HG03135 (cell line): ENCODE measurements around the gene ACAD11.

Source experiments
- ATAC-seq: cut with Tn5 transposase; IDR thresholded peaks from one replicate; pipeline ENCODE4 v1.9.1; 2021; ENCODE audit warnings: mild to moderate bottlenecking, moderate library complexity; ENCODE audit not compliant: unreplicated experiment

Gene ACAD11

GRCh38 chr3:132659365-132660051 is at the start of gene ACAD11:
Gene ACAD11, minus strand, starts transcription at chr3:132659809. Its CDS starts 58 bp downstream, at chr3:132659751.
- peak; percentile 52 for ATAC-seq

GRCh38 chr3:132703733-132704132 is 44.1 kb upstream of the ACAD11 start:
- ATAC-seq: no peak

- ATAC-seq: no peak
Measured at GRCh38 chr3:132695422-132695821, 35.8 kb upstream of the ACAD11 start.

GRCh38 chr3:132694991-132695390 is 35.4 kb upstream of the ACAD11 start:
- no peak for ATAC-seq

DNA sequence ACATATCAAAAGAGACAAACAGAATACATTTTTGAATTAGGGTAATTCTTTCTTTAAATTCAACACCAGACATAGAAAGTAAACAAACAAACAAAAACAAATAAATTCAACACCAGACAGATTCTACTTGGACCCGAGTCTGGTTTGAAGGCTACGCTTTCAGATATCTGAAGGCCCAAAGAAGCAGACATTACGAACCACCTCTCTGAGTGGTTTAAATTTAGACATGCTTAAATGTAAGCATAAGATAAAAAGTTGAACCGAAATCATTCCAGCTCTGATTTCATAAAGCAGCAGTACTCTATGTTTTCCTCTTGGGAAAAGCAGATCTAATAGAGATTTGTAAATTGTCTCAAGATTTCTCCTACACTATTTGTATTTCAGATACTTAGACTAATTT is 30.4 kb upstream of the ACAD11 start:
- no peak for ATAC-seq

DNA sequence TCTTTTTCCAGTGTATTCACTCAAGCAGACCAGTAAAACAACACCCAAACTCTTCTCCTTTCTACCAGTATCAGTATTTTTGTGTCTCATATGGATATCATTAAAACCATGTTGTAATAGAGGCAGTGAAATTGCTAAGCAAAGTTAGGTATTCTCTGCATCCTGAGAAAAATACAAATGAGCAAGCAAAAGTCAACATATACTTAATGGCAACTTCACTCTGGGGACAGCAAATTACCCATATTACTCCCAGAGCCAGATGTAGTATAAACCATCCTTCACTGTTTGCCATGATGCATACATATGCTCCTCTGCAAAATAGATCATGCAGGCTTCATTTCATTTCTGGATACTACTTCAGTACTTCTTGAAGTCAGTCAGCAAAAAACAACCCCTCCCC is 22.6 kb upstream of the ACAD11 start:
- no peak for ATAC-seq

DNA sequence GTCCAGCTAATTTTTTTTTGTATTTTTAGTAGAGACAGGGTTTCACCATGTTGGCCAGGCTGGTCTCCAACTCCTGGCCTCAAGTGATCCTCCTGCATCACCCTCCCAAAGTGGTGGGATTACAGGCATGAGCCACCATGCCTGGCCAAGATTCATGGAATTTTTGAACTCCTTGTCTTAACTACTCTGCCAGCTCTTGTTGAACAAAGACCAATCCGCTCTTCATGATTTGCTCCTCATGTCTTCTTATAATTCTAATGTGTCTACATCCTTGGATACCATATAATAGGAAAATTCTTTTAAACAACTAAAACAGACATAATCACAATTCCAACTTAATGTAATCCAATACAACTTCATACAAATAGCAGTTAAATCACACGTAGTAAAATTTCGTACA is 21.8 kb upstream of the ACAD11 start:
- no peak for ATAC-seq

DNA sequence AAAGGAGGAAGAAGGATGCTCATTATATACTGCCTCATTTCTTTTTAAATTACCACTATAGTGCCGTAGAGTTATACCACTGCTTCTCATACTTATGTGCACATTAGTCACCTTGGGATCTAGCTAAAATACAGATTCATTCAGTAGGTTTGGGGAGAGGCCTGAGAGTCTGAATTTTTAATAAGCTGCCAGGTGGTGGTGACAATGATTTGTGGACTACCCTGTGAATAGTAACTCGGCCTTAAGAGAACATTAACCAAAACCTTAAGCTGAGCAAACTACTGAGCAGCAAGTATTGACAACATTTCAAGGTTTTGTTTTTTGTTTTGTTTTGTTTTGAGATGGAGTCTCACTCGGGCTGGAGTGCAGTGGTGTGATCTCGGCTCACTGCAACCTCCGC is 20.3 kb upstream of the ACAD11 start:
- ATAC-seq: no peak

GRCh38 chr3:132675408-132675807 is 15.8 kb upstream of the ACAD11 start:
- no peak for ATAC-seq

- ATAC-seq: no peak
Measured at GRCh38 chr3:132669256-132669777, 9.7 kb upstream of the ACAD11 start.

- no peak for ATAC-seq
Measured at GRCh38 chr3:132665230-132665745, 5.7 kb upstream of the ACAD11 start.

DNA sequence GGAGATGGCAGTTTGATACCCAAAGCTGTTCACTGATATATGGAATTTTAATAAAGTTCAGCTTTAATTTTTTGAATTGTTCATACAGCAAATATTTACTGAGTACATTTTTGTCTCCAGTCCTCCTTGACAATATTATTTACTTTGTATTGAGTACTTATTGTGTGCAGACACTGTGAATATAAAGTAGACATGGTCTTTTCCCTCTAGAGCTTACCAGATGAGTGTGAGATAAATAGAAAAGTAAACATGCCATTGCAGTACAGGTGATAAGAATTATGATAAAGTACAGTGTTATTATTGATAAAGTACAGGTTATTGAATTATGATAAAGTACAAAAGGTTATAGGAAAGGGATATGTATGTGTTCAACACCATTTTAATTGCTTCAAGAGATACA is 2.6 kb upstream of the ACAD11 start:
- ATAC-seq: no peak

- no peak for ATAC-seq
Measured at GRCh38 chr3:132661101-132661500, 1.5 kb upstream of the ACAD11 start.

- no peak for ATAC-seq
Measured at GRCh38 chr3:132660811-132661070, 1.1 kb upstream of the ACAD11 start.

- ATAC-seq: peak; percentile 69
Measured at GRCh38 chr3:132660052-132660810, 622 bp upstream of the ACAD11 start, which contains the start of gene UBA5. Gene UBA5, plus strand, starts transcription at chr3:132660329. Its CDS starts 209 bp downstream, at chr3:132660538.

DNA sequence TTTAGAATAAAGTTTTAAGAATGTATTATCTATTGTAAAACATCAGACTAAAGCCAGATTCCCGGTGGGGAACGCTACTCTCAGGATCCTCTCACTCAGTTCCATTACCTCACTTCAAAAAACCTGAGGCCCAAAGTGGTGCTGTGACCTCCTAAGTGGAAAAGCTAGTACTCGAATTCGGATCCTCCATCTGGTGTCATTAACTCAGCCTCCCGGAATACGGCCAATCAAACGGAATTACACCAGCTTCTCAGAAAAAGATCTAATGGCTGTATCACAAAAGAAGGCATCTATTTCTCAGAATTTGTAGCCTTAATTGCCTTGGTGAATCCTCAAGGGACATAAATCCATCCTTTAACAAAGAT is 627 bp downstream of the ACAD11 start:
- ATAC-seq: no peak

GRCh38 chr3:132657869-132658747 is 1.5 kb downstream of the ACAD11 start:
- ATAC-seq: no peak

DNA sequence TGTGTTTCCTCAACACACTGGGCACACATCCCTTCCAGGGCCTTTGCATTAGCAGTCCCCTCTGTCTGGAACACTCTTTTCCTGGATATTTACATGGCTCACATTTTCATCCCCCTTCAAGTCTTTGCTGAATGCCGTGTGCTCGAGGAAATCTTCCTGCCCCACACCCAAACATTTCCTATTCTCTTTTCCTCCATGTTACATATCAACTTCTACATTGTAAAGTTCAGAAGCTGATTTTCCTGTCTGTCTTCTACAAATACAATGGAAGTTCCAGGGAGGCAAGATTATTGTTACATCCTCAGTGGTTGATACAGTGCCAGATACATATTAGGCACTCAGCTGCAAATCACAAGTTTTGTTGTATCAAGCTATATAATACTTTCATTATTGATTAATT is 4.1 kb downstream of the ACAD11 start:
- no peak for ATAC-seq

DNA sequence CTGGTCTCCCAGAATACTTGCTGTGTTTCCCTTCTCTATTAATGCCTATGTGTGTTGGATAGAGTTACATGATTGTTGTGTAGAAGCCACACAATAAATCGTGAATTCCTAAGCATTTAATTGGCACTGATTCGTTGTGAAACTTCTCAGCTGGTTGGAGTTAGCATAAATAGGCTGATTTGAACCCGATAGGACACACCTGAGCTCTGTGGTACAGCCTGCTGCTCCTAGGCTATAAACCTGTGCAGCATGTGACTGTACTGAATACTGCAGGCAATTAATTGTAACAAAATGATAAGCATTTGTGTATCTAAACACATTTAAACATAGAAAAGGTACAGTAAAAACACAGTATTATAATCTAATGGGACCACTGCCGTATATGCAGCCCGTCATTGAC is 4.9 kb downstream of the ACAD11 start:
- ATAC-seq: no peak

DNA sequence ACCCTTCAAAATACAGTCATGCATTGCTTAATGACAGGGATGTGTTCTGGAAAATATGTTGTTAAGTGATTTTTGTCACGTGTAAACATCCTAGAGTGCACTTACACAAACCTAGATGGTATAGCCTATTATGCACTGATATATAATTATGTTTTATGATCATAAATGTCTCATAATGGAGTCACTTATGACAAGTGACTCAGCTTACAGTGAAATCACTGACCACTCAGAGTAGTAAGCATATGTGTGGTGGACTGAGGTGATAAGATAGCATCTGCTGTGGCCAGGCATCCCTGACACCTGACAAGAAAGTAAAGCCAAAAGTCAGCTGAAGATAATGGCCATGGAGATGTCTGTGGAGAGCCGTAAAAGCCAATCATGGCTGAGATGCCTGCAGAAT is 5.4 kb downstream of the ACAD11 start:
- no peak for ATAC-seq

DNA sequence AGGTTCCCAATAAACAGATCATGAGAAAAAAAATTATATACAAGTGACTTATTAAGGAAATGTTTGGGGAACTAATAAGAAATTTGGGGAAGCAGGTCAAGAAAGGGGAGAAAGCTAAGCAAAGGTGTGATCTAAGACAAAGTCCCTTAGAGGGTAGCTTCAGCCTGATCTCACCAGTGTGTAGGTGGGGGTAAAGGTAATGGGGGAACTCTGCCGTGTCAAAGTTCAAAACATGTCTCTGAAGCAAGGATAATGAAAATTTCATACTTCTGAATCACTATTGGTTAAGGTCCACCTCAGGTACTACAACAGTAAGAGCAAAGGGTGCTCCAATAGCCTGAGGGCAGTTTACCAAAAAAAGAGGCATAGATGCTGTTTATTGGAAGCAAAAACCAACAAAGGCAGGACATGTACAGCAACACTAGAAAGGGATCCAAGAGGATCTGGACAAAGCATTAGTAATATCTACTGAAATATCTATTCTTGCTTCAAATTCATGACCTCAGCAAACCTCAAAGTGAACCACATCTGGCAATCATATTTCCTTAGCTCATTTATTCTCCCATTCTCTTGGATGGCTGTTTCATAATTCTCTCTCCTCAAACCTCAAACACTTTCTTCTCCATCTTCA is 6.9 kb downstream of the ACAD11 start:
- no peak for ATAC-seq
